SH-SY5Y (cell line): ENCODE results near the gene ATP8A2.

ENCODE experiments used
- GATA2 ChIP-seq: IDR thresholded peaks from 2 replicates; pipeline ENCODE4 v1.6.1; 2011; ENCODE audit warnings: mild to moderate bottlenecking, low read depth, low read length
- GATA3 ChIP-seq: IDR thresholded peaks from 2 replicates; pipeline ENCODE4 v1.6.1; 2011; ENCODE audit warnings: low read depth, mild to moderate bottlenecking, low read length, moderate library complexity

GRCh38 chr13:25930653-25931052 is 558.9 kb downstream of the ATP8A2 start:
- TF ChIP-seq GATA2 (peak; percentile 57), GATA3 (no peak)
